SK-N-SH (cell line): ENCODE data around the gene PACSIN2. TPM values are rescaled to one million over a fixed set of nuclear protein-coding genes. Genes with fewer than 3 reads are reported as not detected.

ENCODE experiments used
- CTCF ChIA-PET: fragments of 300-600, 350-600 bp; formaldehyde crosslinking; extraction: SDS; loops from one replicate; lab custom pipeline; 2021; lab: Yijun Ruan, JAX
- POLR2A ChIA-PET: fragments of 350-600 bp; sonication (Branson Sonifier 250); formaldehyde crosslinking; extraction: SDS; loops from one replicate; lab custom pipeline; 2020; ENCODE audit warnings: antibody characterized with exemption, inconsistent platforms; lab: Yijun Ruan, JAX
- DNase-seq: peaks from one replicate; pipeline ENCODE4 v3.0.0; 2012
- H2AFZ ChIP-seq: fragments of 200-600 bp; sonication (generic); 2 replicates; pipeline ENCODE4 v1.8.1; 2016; ENCODE audit warnings: antibody characterized with exemption, mild to moderate bottlenecking, low read depth
- H3F3A ChIP-seq: fragments of 200-600 bp; sonication (generic); replicated peaks from 2 replicates; pipeline ENCODE3; 2016; ENCODE audit warnings: antibody characterized with exemption, mild to moderate bottlenecking; ENCODE audit not compliant: insufficient read depth
- H3K27ac ChIP-seq, 2 experiments: fragments of 200-500 bp in 1 of 2; fragments of 200-600 bp in 1 of 2; sonication (Bioruptor generic) in 1 of 2; sonication (generic), shearing (Covaris generic) in 1 of 2; 2 replicates each; pipeline versions ENCODE4 v1.5.1 to v1.6.1; 2014 to 2016; ENCODE audit warnings: low read depth in 2 of 2, inconsistent platforms in 1 of 2, low read length in 1 of 2, mild to moderate bottlenecking in 1 of 2, mixed read lengths in 1 of 2
- H3K27me3 ChIP-seq: fragments of 200-600 bp; sonication (generic), shearing (Covaris generic); 2 replicates; pipeline ENCODE4 v1.6.1; 2016; ENCODE audit warnings: mixed run types; ENCODE audit not compliant: insufficient read depth
- H3K36me3 ChIP-seq, 2 experiments: fragments of 200-500 bp in 1 of 2; fragments of 200-600 bp in 1 of 2; sonication (Bioruptor generic) in 1 of 2; sonication (generic) in 1 of 2; replicated peaks in 1 of 2; 2 replicates each; pipeline versions ENCODE3 to v1.5.1; 2014 to 2016; ENCODE audit warnings: low read length in 1 of 2, mild to moderate bottlenecking in 1 of 2; ENCODE audit not compliant: insufficient read depth in 2 of 2, control insufficient read depth in 1 of 2
- H3K4me1 ChIP-seq, 2 experiments: fragments of 200-500 bp in 1 of 2; fragments of 200-600 bp in 1 of 2; sonication (Bioruptor generic) in 1 of 2; sonication (generic), shearing (Covaris generic) in 1 of 2; 2 replicates each; pipeline versions ENCODE4 v1.5.1 to v1.6.1; 2014 to 2016; ENCODE audit warnings: low read depth in 1 of 2, low read length in 1 of 2, mixed run types in 1 of 2; ENCODE audit not compliant: insufficient read depth in 2 of 2, control insufficient read depth in 1 of 2
- H3K4me2 ChIP-seq: fragments of 200-600 bp; sonication (generic), shearing (Covaris generic); 2 replicates; pipeline ENCODE4 v1.6.1; 2017; ENCODE audit warnings: mixed run types
- H3K4me3 ChIP-seq, 2 experiments: fragments of 200-500 bp in 1 of 2; fragments of 200-600 bp in 1 of 2; sonication (Bioruptor generic) in 1 of 2; sonication (generic), shearing (Covaris generic) in 1 of 2; 2 replicates each; pipeline versions ENCODE4 v1.5.1 to v1.8.1; 2014 to 2016; ENCODE audit warnings: low read depth in 2 of 2, inconsistent platforms in 1 of 2, low read length in 1 of 2, mild to moderate bottlenecking in 1 of 2, mixed read lengths in 1 of 2, moderate library complexity in 1 of 2
- H3K79me2 ChIP-seq: fragments of 200-600 bp; sonication (generic); 2 replicates; pipeline ENCODE4 v1.8.1; 2017; ENCODE audit warnings: mild to moderate bottlenecking; ENCODE audit not compliant: insufficient read depth
- H3K9ac ChIP-seq: fragments of 200-600 bp; sonication (generic); 2 replicates; pipeline ENCODE4 v1.6.1; 2017; ENCODE audit warnings: mixed run types
- H3K9me2 ChIP-seq: fragments of 200-600 bp; sonication (generic); 2 replicates; pipeline ENCODE4 v1.6.1; 2017; ENCODE audit warnings: mixed run types
- H3K9me3 ChIP-seq: fragments of 200-600 bp; sonication (generic); 2 replicates; pipeline ENCODE4 v1.6.1; 2017; ENCODE audit warnings: mixed run types, mild to moderate bottlenecking, moderate library complexity
- H4K20me1 ChIP-seq: fragments of 200-600 bp; sonication (generic); 2 replicates; pipeline ENCODE4 v1.6.1; 2017; ENCODE audit warnings: mild to moderate bottlenecking, mixed run types; ENCODE audit not compliant: insufficient read depth
- ELF1 ChIP-seq: IDR thresholded peaks from 2 replicates; pipeline ENCODE4 v1.4.0; 2012
- EP300 ChIP-seq, 2 experiments: IDR thresholded peaks; 2 replicates each; pipeline versions ENCODE4 v1.4.0 to v1.6.1; 2012; ENCODE audit warnings: borderline replicate concordance in 1 of 2, low read depth in 1 of 2, low read length in 1 of 2
- EZH2phosphoT487 ChIP-seq: fragments of 200-600 bp; sonication (generic); IDR thresholded peaks from 2 replicates; pipeline ENCODE4 v1.6.1; 2017; ENCODE audit warnings: low read depth, mixed run types, mild to moderate bottlenecking, antibody characterized with exemption, moderate library complexity, borderline replicate concordance
- FOSL2 ChIP-seq: IDR thresholded peaks from 2 replicates; pipeline ENCODE4 v1.4.0; 2012; ENCODE audit warnings: low read depth, mild to moderate bottlenecking, moderate library complexity, borderline replicate concordance
- FOXM1 ChIP-seq: IDR thresholded peaks from 2 replicates; pipeline ENCODE4 v1.4.0; 2012; ENCODE audit warnings: low read depth, mild to moderate bottlenecking
- GABPA ChIP-seq: IDR thresholded peaks from 2 replicates; pipeline ENCODE4 v1.4.0; 2012; ENCODE audit warnings: low read depth, mild to moderate bottlenecking
- JUND ChIP-seq: IDR thresholded peaks from 2 replicates; pipeline ENCODE4 v1.4.0; 2012
- MEF2A ChIP-seq: IDR thresholded peaks from 2 replicates; pipeline ENCODE4 v1.4.0; 2012; ENCODE audit warnings: low read depth, borderline replicate concordance
- MXI1 ChIP-seq: IDR thresholded peaks from 2 replicates; pipeline ENCODE4 v1.6.1; 2012; ENCODE audit warnings: mild to moderate bottlenecking, low read depth, low read length, improper control_type of control experiment
- NFIC ChIP-seq: IDR thresholded peaks from 2 replicates; pipeline ENCODE4 v1.4.0; 2012; ENCODE audit warnings: borderline replicate concordance
- NRF1 ChIP-seq: IDR thresholded peaks from 2 replicates; pipeline ENCODE4 v1.6.1; 2012; ENCODE audit warnings: low read depth, mild to moderate bottlenecking, low read length
- RAD21 ChIP-seq: IDR thresholded peaks from 2 replicates; pipeline ENCODE4 v1.6.1; 2012; ENCODE audit warnings: mild to moderate bottlenecking, low read length
- SIN3A ChIP-seq: IDR thresholded peaks from 2 replicates; pipeline ENCODE4 v1.6.1; 2012; ENCODE audit warnings: low read depth, mild to moderate bottlenecking, low read length, moderate library complexity, borderline replicate concordance
- SMC3 ChIP-seq: IDR thresholded peaks from 2 replicates; pipeline ENCODE4 v1.6.1; 2012; ENCODE audit warnings: low read depth, low read length, improper control_type of control experiment
- TAF1 ChIP-seq: IDR thresholded peaks from 2 replicates; pipeline ENCODE4 v1.6.1; 2012; ENCODE audit warnings: low read depth, mild to moderate bottlenecking, low read length, moderate library complexity, borderline replicate concordance
- TCF12 ChIP-seq: IDR thresholded peaks from 2 replicates; pipeline ENCODE4 v1.4.0; 2012
- TEAD4 ChIP-seq: IDR thresholded peaks from 2 replicates; pipeline ENCODE4 v1.4.0; 2012; ENCODE audit warnings: mild to moderate bottlenecking, borderline replicate concordance; ENCODE audit not compliant: insufficient read depth
- YY1 ChIP-seq: IDR thresholded peaks from 2 replicates; pipeline ENCODE4 v1.4.0; 2012; ENCODE audit warnings: low read depth, mild to moderate bottlenecking
- WGBS: methylation state at CpG from one replicate; pipeline ENCODE4 v1.1.6; 2017; ENCODE audit warnings: low lambda C conversion rate; 5-methylcytosine and 5-hydroxymethylcytosine counted together
- polyA plus RNA-seq, 3 experiments: library from polyadenylated mRNA; depleted of rRNA; stranded (reverse); fragments of >200 nt; gene quantifications; 2 replicates each; pipeline ENCODE4 v1.2.3, GENCODE V29; 2012

Gene PACSIN2
- polyA plus RNA-seq, 1 of the 3 experiments (the other 2 are of a cell fraction) = 60.5 TPM

- ChIA-PET POLR2A (no interaction called here), CTCF (no interaction called here)
- Histone ChIP-seq H3F3A (peaks cover 16% of the 10 kb centered on the region), H4K20me1 (no peaks in the 10 kb centered on the region), H3K4me3 (no peak overlapping the region), H2AFZ (no peak overlapping the region), H3K36me3 (peaks cover 10 to 16% of the 10 kb centered on the region in 2 experiments), H3K4me2 (peak overlapping the region; percentile 25), H3K9ac (no peak overlapping the region), H3K9me2 (no peaks in the 10 kb centered on the region), H3K27ac (peak overlapping the region in 1 of 2 experiments; percentile 42; a peak in 2 of 4 replicates), H3K79me2 (peaks cover 24% of the 10 kb centered on the region), H3K4me1 (no peaks in the 10 kb centered on the region), H3K27me3 (no peaks in the 10 kb centered on the region), H3K9me3 (no peaks in the 10 kb centered on the region)
- 52% methylated on average over 3 of the region's 3 CpGs for WGBS
- no peak for DNase-seq
- TF ChIP-seq FOSL2 (peak; percentile 28; the same call in 1 of the 2 replicates), JUND (no peak), ELF1 (no peak)
Observed at GRCh38 chr22:42841444-42841843, 173.5 kb downstream of the PACSIN2 start.

DNA sequence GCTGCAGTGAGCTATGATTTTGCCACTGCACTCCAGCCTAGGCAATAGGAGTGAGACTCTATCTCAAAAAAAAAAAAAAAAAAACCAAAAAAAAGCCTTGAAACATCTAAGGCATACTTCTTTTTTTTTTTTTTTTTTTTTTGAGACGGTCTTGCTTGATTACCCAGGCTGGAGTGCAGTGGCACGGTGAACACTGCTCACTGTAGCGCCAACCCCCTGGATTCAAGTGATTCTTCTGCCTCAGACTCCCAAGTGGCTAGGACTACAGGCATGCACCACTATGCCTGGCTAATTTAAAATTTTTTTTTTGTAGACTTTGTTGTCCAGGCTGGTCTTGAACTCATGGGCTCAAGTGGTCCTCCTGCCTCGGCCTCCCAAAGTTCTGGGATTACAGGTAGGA is 177.4 kb downstream of the PACSIN2 start:
- peaks cover 17% of the 10 kb centered on the region; the same call in 1 of the 2 replicates for H3K79me2 ChIP-seq
- no peaks in the 10 kb centered on the region for H3K27me3 ChIP-seq
- whole genome bisulfite sequencing = 97% methylated on average over 4 of the region's 4 CpGs
- ChIA-PET POLR2A (no interaction called here), CTCF (no interaction called here)
- no peak overlapping the region for H3K27ac ChIP-seq
- no peaks in the 10 kb centered on the region for H3K9me3 ChIP-seq
- H3K9ac ChIP-seq = no peak overlapping the region
- H3K4me1 ChIP-seq = no peaks in the 10 kb centered on the region
- no peaks in the 10 kb centered on the region for H4K20me1 ChIP-seq
- H2AFZ ChIP-seq = no peak overlapping the region
- no peak for DNase-seq
- no peaks in the 10 kb centered on the region for H3K9me2 ChIP-seq
- no peak overlapping the region for H3K4me3 ChIP-seq
- no peak for TF ChIP-seq EZH2phosphoT487
- no peak for TF ChIP-seq GABPA
- TF ChIP-seq TCF12 = no peak
- TF ChIP-seq NFIC = no peak
- TF ChIP-seq MEF2A = no peak
- TF ChIP-seq TAF1 = no peak
- TF ChIP-seq RAD21 = no peak
- TF ChIP-seq YY1 = no peak
- no peak for TF ChIP-seq JUND
- no peak for TF ChIP-seq MXI1
- no peak for TF ChIP-seq NRF1
- no peak for TF ChIP-seq TEAD4
- TF ChIP-seq EP300 (IDR thresholded peaks at IDR 0.05; ENCODE audit: borderline replicate concordance in 1 of 2, low read depth in 1 of 2, low read length in 1 of 2) = no peak
- TF ChIP-seq SIN3A = no peak
- TF ChIP-seq ELF1 = no peak
- no peak for TF ChIP-seq SMC3
- TF ChIP-seq FOXM1 = no peak
- no peak overlapping the region for H3K4me2 ChIP-seq
- peaks cover 15 to 23% of the 10 kb centered on the region in 2 experiments for H3K36me3 ChIP-seq
- H3F3A ChIP-seq = peaks cover 15% of the 10 kb centered on the region
